GM12874 (cell line): Measurements from ENCODE around the gene EFCC1.

Experiments
- TF ChIP-seq, protein P1 (sequence below): IDR thresholded peaks from 2 replicates; pipeline ENCODE4 v1.5.1; 2011; ENCODE audit warnings: low read depth, mild to moderate bottlenecking, control low read depth, low read length, moderate library complexity; ENCODE audit not compliant: insufficient read depth

Gene EFCC1

DNA sequence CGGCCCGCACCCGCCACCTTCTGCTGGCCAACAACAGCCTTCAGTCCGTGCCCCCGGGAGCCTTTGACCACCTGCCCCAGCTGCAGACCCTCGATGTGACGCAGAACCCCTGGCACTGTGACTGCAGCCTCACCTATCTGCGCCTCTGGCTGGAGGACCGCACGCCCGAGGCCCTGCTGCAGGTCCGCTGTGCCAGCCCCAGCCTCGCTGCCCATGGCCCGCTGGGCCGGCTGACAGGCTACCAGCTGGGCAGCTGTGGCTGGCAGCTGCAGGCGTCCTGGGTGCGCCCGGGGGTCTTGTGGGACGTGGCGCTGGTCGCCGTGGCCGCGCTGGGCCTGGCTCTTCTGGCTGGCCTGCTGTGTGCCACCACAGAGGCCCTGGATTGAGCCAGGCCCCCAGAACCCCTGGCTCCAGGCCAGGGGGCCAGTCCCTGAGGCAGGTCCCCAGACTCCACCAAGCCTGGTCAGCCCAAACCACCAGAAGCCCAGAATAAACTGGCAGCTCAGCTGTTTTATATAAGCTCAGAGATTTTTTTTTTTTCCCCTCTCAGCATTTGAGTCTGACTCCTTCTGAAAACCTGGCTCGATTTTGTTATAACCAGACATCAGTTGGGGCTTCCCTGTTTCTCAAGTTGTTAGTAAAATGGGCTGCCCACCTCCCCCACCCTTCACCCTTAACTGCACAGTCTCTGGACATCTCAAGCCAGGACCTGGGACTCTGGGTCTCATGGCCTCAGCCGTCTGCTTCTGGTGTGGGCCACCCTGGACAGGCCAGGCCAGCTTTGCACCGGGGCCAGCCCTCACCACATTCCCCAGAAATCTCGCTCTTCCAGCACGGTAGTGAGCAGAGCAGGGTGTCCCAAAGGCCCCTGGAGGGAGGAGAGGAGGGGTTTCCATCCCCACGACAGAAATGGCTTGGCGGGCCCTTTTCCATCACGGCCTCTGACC is 61.1 kb downstream of the EFCC1 start:
- TF ChIP-seq, protein P1, sequence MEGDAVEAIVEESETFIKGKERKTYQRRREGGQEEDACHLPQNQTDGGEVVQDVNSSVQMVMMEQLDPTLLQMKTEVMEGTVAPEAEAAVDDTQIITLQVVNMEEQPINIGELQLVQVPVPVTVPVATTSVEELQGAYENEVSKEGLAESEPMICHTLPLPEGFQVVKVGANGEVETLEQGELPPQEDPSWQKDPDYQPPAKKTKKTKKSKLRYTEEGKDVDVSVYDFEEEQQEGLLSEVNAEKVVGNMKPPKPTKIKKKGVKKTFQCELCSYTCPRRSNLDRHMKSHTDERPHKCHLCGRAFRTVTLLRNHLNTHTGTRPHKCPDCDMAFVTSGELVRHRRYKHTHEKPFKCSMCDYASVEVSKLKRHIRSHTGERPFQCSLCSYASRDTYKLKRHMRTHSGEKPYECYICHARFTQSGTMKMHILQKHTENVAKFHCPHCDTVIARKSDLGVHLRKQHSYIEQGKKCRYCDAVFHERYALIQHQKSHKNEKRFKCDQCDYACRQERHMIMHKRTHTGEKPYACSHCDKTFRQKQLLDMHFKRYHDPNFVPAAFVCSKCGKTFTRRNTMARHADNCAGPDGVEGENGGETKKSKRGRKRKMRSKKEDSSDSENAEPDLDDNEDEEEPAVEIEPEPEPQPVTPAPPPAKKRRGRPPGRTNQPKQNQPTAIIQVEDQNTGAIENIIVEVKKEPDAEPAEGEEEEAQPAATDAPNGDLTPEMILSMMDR, result no peak

DNA sequence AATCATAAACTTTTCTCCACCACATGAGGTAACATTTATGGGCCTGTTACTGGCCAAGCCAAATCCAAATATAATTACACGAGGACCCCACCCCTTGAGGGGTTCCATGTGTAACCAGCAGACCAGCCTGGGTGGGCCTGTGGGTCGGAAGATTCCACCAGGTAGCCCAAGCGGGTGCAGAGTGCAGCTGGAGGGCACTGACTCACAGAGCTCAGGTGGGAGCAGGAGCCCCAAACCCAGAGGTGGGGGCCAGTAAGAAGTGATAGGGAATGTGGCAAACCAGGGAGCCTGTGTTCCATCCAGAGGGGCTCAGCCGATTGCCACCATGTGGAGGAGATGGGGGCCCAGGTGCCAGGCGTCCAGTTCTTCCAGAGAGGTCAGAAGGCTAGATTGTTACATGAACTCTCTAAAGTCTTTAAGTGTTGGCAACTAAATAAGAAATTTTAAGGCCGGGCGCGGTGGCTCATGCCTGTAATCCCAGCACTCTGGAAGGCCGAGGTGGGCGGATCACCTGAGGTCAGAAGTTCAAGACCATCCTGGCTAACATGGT is 62.1 kb downstream of the EFCC1 start:
- TF ChIP-seq, protein P1, result no peak

DNA sequence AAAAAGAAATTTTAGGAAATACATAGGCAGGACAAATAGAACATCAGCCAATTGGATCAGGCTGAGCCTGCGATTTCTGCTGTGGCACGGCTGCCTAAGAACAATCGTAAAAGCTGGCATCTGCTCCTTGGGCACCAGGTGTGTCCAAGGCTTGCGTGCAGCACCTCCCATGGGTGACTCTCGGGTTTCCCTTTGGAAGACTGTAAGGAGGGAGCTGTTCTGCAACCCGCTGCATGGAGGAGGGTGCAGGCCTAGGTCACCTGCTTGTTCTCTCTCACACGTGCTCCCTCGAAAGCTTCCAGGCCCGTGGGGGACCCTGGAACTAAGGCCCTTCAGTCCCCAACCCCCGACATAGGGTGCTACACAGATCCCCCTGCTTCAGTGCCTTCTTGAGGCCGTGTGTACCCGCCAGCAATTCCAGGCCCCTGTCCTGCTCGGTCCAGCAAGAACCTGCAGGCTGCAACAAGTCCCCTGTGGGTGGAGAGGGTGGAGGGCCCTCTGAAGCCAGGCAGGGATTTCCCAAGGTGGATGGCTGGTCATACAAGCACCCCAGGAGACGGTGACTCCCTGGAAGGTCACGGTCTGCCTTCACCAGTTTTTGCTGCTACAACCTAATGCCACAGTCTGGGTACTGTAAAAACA is 62.9 kb downstream of the EFCC1 start:
- TF ChIP-seq, protein P1, result no peak

DNA sequence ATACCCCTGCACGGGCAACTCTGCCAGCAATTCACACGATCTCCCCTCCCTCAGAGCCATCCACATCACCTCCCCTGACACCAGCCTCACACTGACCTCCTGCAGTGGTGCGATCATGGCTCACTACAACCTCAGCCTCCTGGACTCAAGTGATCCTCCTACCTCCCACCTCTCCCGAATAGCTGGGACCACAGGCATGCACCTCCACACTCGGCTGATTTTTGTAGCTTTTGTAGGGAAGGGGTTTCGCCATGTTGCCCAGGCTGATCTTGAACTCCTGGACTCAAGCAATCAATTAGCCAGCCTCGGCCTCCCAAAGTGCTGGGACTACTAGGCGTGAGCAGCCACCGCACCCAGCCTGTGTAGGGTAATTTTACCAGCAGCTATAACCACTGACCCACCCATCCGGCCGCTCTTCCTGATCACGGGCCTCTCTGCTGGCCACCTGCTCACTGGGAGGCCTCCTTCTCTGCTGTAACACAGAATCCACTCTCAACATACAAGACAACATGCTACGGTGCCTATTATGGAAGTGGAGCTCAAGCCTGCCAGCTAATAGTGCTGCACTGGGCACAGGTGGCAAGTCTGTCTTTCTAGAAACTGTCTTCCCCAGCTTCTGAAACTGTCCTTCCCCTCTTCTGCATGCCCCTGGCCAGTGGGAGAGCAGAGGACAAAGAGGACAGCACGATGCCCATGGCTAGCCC is 64.1 kb downstream of the EFCC1 start:
- TF ChIP-seq, protein P1, result no peak

DNA sequence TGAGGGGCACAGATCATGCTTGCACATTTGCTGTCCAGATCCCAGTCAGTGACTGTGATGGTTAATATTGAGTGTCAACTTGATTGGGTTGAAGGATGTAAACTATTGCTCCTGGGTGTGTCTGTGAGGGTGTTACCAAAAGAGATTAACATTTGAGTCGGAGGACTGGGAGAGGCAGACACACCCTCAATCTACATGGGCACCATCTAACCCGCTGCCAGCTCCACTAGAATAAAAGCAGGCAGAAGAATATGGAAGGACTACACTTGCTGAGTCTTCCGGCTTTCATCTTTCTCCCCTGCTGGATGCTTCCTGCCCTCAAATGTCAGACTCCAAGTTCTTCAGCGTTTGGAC is 64.6 kb downstream of the EFCC1 start:
- TF ChIP-seq, protein P1, result no peak

DNA sequence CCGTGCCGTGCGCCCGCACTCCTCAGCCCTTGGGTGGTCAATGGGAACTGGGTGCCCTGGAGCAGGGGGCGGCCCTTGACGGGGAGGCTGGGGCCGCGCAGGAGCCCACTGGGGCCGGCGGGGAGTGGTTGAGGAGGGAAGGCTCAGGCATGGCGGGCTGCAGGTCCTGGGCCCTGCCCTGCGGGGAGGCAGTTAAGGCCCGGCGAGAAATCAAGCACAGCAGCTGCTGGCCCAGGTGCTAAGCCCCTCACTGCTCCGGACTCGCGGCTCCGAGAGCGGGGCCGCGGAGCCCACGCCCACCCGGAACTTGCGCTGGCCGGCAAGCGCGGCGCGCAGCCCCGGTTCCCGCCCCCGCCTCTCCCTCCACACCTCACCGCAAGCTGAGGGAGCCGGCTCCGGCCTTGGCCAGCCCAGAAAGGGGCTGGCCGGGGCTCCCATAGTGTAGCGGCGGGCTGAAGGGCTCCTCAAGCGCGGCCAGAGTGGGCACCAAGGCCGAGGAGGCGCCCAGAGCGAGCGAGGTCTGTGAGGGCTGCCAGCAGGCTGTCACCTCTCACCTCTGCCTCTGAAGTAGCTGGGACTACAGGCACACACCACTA is 67.3 kb downstream of the EFCC1 start:
- TF ChIP-seq, protein P1, result no peak
